ENCODE measurements around the gene PCBD2.
"Not testable (repeated sequence)": the region's sequence is repeated elsewhere in the genome, so short reads cannot be mapped to it uniquely, and the experiment has no call there.

Gene PCBD2

GRCh38 chr5:134964359-134965270, 59.7 kb downstream of the PCBD2 start:
- no peak for DNase-seq

DNA sequence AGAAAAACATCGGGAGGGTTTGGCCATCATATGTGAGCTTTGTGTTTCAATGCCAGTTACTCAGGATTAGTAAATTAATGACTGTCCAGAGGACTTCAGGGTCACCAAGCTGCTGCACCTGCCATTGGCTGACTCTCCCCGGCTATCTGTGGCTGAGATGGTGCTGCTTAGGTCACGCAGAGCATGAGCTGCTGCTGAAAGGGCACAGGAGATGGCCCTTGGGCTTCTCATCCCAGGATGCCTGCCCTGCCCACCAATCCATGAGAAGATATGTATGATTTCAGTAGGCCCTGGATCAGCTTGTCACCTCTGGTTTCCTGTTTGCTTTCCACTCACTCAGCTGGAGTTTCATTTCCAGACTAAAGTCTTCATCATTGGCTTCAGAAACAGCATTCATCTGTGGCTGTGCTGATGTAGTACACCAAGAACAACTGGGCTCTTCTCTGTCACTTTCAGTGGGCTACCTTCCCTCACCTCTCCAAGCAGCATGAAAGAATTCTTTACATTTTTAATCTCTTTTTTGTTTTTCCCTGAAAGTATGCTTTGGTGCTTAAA, 60.4 kb downstream of the PCBD2 start:
- DNase-seq, result no peak

DNA sequence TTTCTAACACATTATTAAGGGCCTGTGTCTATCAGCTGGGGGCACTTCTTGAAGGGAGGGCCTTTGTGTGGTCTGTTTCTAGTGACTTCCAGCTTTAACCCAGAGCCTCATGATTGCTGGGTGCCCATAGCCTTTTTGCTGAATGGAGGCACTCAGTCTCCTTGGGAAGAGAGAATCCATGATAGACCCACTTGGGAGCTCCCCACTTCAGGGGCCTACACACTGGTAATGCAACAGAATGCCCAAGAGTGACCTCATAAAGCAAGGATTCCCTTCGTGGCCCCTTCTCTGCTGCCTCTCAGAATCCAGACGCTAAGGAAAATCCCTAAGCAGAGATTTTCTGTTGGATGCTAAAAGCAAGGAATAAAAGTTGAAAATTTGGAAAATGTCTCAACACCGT, 62.7 kb downstream of the PCBD2 start, which contains the start of gene CATSPER3:
CATSPER3 (plus strand) TSS at position 301 of the 400 bp plus-strand sequence; CDS start at position 386, 85 bp downstream.
- no peak for DNase-seq

DNA sequence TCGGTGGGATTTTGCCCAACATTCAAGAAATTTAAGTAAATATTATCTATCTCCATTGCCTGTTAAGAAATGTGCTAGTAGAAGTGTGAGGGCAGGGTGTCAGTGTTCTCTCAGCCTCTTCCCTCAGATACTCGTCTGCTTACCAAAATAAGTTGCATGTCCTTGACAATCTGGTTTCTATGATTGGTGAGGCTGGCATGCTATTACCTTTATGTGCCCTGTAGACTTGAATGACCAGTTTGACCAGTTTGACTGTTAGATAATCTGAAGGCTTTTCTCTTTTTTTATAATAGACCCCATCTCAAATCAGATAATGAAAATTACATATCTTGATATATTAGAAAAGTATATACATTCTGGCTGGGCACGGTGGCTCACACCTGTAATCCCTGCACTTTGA, 63.1 kb downstream of the PCBD2 start:
- no peak for DNase-seq

GRCh38 chr5:134969166-134969565, 64.2 kb downstream of the PCBD2 start:
- DNase-seq, result no peak

DNA sequence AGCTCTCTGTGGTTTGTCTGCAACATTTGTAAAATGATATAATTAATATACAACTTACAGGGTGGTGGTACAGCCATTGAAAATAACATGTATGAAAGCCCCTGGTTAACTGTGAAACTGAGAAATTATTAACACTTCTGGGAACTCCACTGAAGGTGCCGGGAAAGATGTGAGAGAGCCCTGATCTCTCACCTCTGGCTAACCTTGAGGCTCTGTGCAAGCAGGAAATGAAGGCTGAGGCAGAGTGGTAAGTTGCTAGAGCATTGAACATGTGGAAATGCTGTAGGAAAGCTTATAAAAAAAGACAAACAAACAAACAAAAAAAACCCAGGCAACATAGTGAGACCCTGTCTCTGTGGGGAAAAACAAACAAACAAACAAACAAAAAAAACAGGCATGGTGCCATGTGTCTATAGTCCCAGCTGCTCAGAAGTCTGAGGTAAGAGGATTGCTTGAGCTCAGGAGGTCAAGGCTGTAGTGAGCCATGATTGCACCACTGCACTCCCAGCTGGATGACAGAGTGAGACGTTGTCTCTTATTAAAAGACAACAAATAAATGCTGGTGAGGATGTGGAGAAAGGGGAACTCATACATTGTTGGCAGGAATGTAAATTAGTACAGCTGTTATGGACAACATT, 70.3 kb downstream of the PCBD2 start:
- DNase-seq, result no peak

DNA sequence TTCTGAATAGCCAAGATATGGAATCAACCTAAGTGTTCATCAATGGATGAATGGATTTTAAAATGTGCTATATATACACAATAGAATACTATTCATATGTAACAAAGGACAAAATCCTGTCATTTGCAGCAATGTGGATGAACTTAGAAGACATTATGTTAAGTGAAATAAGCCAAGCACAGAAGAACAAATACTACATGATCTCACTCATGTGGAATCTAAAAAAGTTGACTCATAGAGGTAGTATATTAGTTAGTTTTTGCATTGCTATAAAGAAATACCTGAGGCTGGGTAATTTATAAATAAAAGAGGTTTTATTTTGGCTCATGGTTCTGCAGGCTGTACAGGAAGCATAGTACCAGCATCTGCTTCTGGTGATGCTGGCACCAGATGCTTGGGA, 70.9 kb downstream of the PCBD2 start:
- no peak for DNase-seq

- no peak for DNase-seq
Measured at GRCh38 chr5:134976841-134977240, 71.9 kb downstream of the PCBD2 start.

- no peak for DNase-seq
Measured at GRCh38 chr5:134979416-134979815, 74.5 kb downstream of the PCBD2 start.

DNA sequence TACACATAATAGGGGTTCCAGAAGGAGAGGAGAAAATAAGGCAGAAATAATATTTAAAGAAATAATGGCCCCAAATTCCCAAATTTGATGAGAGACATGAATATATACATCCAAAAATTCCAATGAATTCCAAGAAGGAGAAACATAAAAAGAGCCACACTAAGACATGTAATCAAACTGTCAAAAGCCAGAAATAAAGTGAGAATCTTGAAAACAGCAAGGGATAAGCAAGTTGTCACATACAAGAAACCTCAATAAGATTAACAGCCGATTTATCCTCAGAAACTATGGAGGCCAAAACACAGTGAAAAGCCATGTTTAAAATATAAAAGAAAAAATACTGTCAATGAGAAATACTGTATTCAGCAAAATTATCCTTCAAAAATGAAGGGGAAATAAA, 77.3 kb downstream of the PCBD2 start:
- no peak for DNase-seq

GRCh38 chr5:134989266-134989830, 84.4 kb downstream of the PCBD2 start:
- no peak for DNase-seq

DNA sequence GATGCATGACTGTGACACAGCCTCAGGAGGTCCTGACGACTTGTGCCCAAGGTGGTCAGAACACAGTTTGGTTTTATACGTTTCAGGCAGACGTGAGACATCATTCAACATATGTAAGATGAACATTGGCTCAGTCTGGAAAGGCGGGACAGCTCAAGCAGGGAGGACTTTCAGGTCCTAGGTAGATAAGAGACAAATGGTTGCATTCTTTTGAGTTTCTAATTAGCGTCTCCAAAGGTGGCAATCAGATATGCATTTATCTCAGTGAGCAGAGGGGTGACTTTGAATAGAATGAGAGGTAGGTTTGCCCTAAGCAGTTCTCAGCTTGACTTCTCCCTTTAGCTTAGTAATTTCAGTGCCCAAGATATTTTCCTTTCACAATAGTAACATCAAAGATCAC, 85.3 kb downstream of the PCBD2 start:
- DNase-seq, result not testable (repeated sequence)

DNA sequence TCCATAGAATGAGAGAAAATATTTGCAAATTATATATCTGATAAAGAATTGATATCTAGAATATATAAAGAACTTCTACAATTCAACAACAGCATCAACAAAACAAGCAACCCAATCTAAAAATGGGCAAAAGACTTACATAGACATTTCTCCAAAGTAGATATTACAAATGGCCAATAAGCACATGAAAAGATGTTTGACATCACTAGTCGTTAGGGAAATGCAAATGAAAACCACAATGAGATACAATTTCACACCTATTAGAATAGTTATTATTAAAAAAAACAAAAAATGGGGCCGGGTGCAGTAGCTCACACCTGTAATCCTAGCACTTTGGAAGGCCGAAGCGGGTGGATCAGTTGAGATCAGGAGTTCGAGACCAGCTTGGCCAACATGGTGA, 87.2 kb downstream of the PCBD2 start:
- DNase-seq, result no peak

DNA sequence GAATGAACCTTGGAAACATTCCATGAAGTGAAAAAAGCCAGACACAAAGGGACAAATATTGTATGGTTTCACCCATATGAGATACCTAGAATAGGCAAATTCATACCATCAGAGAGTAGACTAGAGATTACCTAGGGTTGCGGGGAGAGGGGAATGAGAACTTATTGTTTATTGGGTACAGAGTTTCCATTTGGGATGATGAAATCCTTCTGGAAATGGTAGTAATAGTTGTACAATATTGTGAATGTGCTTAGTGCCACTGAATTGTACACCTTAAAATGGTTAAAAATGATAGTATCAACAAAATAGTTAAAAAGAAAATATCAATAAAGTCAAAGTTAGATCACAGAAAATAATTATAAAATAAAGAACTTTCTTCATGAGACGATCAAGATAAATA, 88.2 kb downstream of the PCBD2 start:
- DNase-seq, result no peak

DNA sequence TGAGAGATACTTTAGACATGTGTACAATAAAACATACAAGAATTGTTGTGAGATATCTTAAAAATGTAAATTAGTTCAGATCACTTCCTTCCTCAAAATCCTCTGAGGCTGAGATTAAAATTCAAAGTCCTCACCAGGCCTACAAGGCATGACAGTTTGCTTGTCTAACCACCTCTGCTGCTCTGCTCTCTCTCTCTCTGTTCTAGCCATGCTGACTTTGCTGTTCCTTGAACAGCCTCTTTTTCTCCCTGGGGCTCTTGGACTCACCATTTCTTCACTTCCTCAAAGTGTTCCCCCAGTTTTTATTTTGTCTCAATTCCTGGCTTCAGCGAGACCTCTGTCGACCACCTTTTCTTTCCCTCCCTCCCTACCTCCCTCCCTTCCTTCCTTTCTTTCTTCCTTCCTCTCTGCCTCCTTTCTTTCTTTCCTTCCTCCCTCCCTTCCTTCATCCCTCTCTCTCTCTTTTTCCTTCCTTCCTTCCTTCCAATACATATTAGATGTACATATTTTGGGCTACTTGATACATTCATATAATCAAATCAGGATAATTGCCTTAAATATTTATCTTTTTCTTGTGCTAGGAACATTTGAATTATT, 89.7 kb downstream of the PCBD2 start:
- no peak for DNase-seq

GRCh38 chr5:134995850-134996402, 91.0 kb downstream of the PCBD2 start:
- no peak for DNase-seq

DNA sequence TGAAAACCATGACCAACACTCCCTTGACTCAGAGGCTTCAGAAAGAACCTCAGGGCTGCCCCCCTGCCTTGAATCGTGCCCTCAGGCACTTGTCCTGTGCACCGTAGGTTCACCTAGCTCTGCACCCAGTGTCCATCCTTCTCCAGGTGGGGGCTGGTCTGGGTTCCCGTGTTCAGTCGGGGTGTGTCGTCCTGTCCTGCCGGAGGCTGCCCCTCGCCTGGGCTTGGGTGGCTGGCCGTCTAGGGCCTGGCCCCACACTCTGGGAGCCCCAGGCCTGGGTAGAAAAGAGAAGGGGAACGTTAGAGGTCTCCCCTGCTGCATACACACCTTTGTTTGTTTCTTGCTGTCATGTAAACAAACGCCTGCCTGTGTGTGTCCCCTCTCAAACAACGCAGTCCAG, 92.1 kb downstream of the PCBD2 start:
- no peak for DNase-seq

GRCh38 chr5:134998068-134998467, 93.1 kb downstream of the PCBD2 start:
- not testable (repeated sequence) for DNase-seq

DNA sequence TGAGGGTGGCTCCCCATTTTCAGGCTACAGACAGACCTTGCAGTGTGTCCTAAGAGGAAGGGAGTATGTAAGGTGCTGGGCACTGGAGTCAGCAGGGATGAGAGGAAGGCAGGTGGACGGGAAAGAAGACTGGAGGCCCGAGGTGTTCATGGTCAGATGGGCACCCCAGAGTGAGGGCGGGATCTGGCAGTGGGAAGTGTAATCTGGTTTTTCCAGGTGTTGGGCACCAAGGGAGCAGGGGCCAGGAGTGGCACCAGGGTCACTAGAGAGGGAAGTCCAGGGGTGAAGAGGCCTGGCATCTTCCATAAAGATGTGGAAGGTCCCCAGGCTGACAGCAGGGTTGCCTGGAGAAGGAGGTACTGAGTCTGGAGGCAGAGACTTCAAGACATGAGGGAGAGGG, 99.4 kb downstream of the PCBD2 start:
- no peak for DNase-seq

GRCh38 chr5:135005076-135005475, 100.1 kb downstream of the PCBD2 start:
- DNase-seq, result no peak

DNA sequence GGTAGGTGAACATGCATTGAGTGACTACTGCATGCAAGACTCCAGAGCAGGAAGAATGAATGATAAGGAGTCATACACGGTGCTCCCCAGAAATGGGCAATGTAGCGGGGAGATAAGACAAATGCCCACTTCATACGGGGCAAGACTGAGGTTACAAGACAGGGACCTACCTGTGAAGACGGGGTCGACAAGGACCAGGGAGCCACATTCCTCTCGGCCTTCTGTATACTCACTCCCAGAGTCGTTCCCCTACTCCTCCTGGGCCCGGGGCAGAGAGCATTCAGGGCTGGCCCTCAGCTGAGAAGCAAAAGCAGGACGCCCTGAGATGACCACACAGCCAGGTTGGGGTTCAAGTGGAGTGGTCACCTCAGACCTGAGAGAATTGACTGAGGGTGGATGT, 102.4 kb downstream of the PCBD2 start:
- no peak for DNase-seq

- DNase-seq, result no peak
Measured at GRCh38 chr5:135007749-135008363, 102.9 kb downstream of the PCBD2 start.
